Keratinocyte (primary cell): Measurements from ENCODE around the gene VASN.

ENCODE experiments used
- CTCF ChIP-seq, 3 experiments: IDR thresholded peaks in 1 of 3; conservative IDR thresholded peaks in 1 of 3; optimal IDR thresholded peaks in 1 of 3; 2 replicates in 2 of 3; 3 replicates in 1 of 3; pipeline versions ENCODE3 to v1.5.1; 2011; ENCODE audit warnings: low read length in 3 of 3, mild to moderate bottlenecking in 3 of 3, moderate library complexity in 2 of 3, control low read depth in 1 of 3, inconsistent platforms in 1 of 3; ENCODE audit not compliant: insufficient read depth in 2 of 3; ENCODE audit errors: extremely low read depth in 1 of 3
- EZH2 ChIP-seq: IDR thresholded peaks from one replicate; pipeline ENCODE4 v1.6.1; 2012; ENCODE audit warnings: inconsistent platforms, mild to moderate bottlenecking, low read length, moderate library complexity

- TF ChIP-seq CTCF (optimal IDR thresholded peaks at IDR 0.05 in 1 of 3, IDR thresholded peaks at IDR 0.05 in 1 of 3, conservative IDR thresholded peaks at IDR 0.05 in 1 of 3; ENCODE audit: extremely low read depth in 1 of 3, insufficient read depth in 2 of 3, low read length in 3 of 3) (no peak), EZH2 (no peak)
Observed at GRCh38 chr16:4360538-4361021, 11.1 kb upstream of the VASN start.
